ENCODE data around the gene LPCAT4.

DNA sequence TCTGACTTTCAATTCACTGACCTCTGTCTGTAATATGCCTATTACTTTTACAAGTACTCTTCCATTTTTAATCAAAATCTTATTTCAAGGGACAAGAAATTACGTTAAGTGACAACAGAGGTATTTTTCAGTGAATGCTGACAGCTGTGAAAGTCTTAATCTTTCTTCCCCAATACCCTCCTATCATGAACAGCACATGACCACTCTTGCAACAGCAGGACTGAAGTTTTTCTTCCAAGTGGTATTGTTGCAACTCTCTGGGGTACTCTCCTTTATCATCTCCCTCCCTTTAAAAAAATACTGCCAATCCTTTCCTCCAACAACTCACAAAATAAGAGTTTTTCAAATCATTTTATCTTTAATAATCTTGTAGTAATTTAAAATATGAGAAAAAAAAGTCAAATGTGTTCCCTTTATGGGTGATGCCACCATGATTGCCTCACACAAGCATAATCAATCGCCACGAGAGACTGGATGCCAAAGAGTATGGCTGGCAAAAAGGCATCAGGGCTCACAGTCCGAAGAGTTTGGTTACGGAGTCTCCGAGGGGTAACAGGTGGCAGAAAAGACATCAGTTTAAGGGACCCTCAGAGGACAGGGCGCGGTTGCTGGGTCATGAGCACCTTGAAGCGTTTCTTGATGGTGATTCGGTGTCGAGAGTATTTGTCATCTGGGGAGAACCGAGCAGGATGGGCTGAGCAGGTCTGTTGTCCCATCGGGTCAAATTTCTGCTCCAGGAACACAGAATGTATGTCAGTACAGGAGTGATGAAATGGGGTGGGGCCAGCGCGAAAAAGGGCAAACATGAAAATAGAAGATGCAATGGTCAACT lies 25.4 kb downstream of the LPCAT4 start:
- TF ChIP-seq POLR2AphosphoS5 (IDR thresholded peaks at IDR 0.05; ENCODE audit: insufficient read depth in 1 of 2, low read depth in 1 of 2) (no peak), POLR2A (IDR thresholded peaks at IDR 0.05) (no peak)

Data from vagina (tissue), 2 donors.